GM20000 (cell line): Measurements from ENCODE around the gene OLFML2B.

Experiments
- DNase-seq: peaks from one replicate; pipeline ENCODE4 v3.0.0; 2012; ENCODE audit warnings: low spot score
- CTCF ChIP-seq: IDR thresholded peaks from 2 replicates; pipeline ENCODE4 v1.5.1; 2012; ENCODE audit warnings: mild to moderate bottlenecking, control low read depth; ENCODE audit errors: extremely low read depth, missing control alignments

OLFML2B gene

GRCh38 chr1:162016631-162017030 is 7.0 kb downstream of the OLFML2B start:
- TF ChIP-seq CTCF, result no peak
- DNase-seq, result no peak

GRCh38 chr1:162015196-162015595 is 8.5 kb downstream of the OLFML2B start:
- no peak for TF ChIP-seq CTCF
- no peak for DNase-seq

GRCh38 chr1:162014202-162014601 is 9.5 kb downstream of the OLFML2B start:
- DNase-seq, result no peak
- no peak for TF ChIP-seq CTCF

GRCh38 chr1:162013289-162013688 is 10.4 kb downstream of the OLFML2B start:
- TF ChIP-seq CTCF, result no peak
- no peak for DNase-seq

GRCh38 chr1:162011337-162012012 is 12.2 kb downstream of the OLFML2B start:
- no peak for TF ChIP-seq CTCF
- no peak for DNase-seq

GRCh38 chr1:162010175-162010506 is 13.5 kb downstream of the OLFML2B start:
- no peak for DNase-seq
- no peak for TF ChIP-seq CTCF

- TF ChIP-seq CTCF, result no peak
- no peak for DNase-seq
These were observed 14.0 kb downstream of the OLFML2B start for GRCh38 chr1:162009501-162010174.
